ENCODE measurements around the gene CTNND1. TPM values are rescaled to one million over a fixed set of nuclear protein-coding genes. Genes with fewer than 3 reads are reported as not detected.
A peak's percentile ranks its signal among the peaks of the same experiment; 100 is the strongest.

Gene CTNND1
- total and polyA plus RNA-seq, 2 experiments from 2014 or later = 66.9 to 101 TPM

DNA sequence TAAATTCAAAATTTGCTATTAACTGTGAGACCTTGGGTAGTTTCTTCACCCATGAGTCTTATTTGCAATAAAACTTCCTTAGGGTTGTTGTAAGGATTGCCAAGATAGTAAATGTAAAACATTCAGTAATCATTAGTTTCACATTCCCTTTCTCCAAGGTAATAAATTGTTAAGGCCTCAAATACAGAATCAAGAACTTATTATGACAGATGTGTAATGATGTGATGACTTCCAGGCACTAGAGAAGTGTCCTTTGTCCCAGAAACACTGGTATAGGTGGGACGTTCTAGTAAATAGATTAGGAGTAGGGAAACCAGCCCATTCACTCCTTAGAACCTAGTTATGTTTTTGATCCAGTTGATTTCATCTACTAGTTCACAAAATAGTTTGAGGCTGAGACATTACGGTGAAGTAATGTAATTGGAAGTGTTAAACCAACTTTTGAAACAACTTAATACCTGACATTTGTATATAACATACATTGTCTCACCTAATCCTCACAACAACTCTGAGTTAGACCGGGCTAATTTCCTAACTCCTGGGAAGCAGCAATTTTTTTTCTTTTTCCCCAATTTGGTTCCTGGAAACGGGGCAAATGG is 25.5 kb downstream of the CTNND1 start:
- H3F3A ChIP-seq (ENCODE audit: insufficient read depth) = 0 out of 2 replicates have a peak, but pooled peaks cover 7% of the 10 kb centered on the region
- no peak for TF ChIP-seq EZH2phosphoT487 (IDR thresholded peaks at IDR 0.05; ENCODE audit: insufficient read depth, low read depth)
- no peak for TF ChIP-seq EZH2 (IDR thresholded peaks at IDR 0.05; ENCODE audit: insufficient read depth, poor library complexity, severe bottlenecking)
- no peaks in the 10 kb centered on the region for H3K9me2 ChIP-seq (ENCODE audit: insufficient read depth)
- peak overlapping the region; percentile 14; the same call in 1 of the 2 replicates for H3K27ac ChIP-seq
- in situ Hi-C loops (cut with MboI) = no loop called here
- H4K20me1 ChIP-seq (ENCODE audit: insufficient read depth) = peaks cover 22% of the 10 kb centered on the region
- H3K27me3 ChIP-seq (replicated peaks; ENCODE audit: insufficient read depth) = no peaks in the 10 kb centered on the region
- DNase-seq = no peak
- H3K4me1 ChIP-seq (ENCODE audit: insufficient read depth) = peaks cover 16% of the 10 kb centered on the region
- peaks cover 4% of the 10 kb centered on the region; the same call in 1 of the 2 replicates for H3K36me3 ChIP-seq (ENCODE audit: low read depth)
- H3K79me2 ChIP-seq (ENCODE audit: insufficient read depth) = peaks cover 100% of the 10 kb centered on the region
- no peak overlapping the region for H2AFZ ChIP-seq
- 65 to 66% methylated on average over 4 of the region's 4 CpGs for WGBS, 2 experiments (ENCODE audit: low coverage in 1 of 2, low lambda C conversion rate in 2 of 2, missing lambda C conversion rate in 2 of 2)
- no peak overlapping the region for H3K9ac ChIP-seq
- H3K4me2 ChIP-seq (ENCODE audit: unreplicated experiment) = no peak overlapping the region
- H3K9me3 ChIP-seq (ENCODE audit: low read depth) = no peaks in the 10 kb centered on the region
- no peak overlapping the region for H3K4me3 ChIP-seq

DNA sequence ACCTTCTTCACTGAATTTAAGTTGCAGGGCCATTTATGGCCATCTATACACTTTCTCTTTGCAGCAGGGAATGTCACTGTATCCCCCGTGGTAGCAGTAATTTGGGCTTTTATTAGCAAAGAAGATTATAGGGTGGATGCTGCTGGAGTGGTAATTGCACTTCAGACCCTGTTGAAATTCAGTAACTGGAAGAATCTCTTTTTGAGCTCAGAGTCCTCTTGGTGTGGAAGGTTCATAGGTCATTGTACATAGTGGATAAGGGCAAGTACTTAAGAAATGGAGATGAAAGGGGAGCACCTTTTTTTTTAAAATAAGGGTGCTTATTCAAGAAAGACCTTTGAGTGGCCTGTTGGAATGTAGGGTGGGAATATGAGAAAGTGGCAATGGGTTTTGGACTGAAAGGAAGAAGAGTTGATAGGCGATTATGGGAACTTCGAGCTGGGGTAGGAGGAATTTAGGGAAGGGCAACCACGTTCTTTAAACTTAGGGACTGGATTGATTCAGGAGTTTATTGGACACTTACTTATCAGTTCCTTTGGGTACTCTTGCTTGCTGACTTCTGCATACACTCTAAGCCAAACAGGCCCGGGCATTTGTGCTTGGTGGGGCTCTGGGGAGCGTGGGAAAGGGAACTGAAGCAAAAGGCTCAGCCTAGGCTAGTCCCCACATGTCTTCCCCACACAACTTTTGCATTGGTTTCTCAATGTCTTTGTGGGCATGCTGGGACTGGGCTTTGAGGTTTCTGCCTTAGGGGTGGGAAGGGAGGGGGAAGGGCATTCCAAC is 26.5 kb downstream of the CTNND1 start:
- no peak for DNase-seq
- no peak overlapping the region for H3K27ac ChIP-seq
- H3K79me2 ChIP-seq (ENCODE audit: insufficient read depth) = peaks cover 100% of the 10 kb centered on the region
- H3K9me3 ChIP-seq (ENCODE audit: low read depth) = no peaks in the 10 kb centered on the region
- H2AFZ ChIP-seq = no peak overlapping the region
- H3K4me2 ChIP-seq (ENCODE audit: unreplicated experiment) = no peak overlapping the region
- WGBS, 2 experiments (ENCODE audit: low coverage in 1 of 2, low lambda C conversion rate in 2 of 2, missing lambda C conversion rate in 2 of 2) = 73 to 74% methylated on average over 6 of the region's 6 CpGs
- H3K9ac ChIP-seq = no peak overlapping the region
- H3K4me3 ChIP-seq = no peak overlapping the region
- H3K9me2 ChIP-seq (ENCODE audit: insufficient read depth) = no peaks in the 10 kb centered on the region
- peaks cover 22% of the 10 kb centered on the region for H4K20me1 ChIP-seq (ENCODE audit: insufficient read depth)
- H3F3A ChIP-seq (ENCODE audit: insufficient read depth) = 0 out of 2 replicates have a peak, but pooled peaks cover 7% of the 10 kb centered on the region
- H3K4me1 ChIP-seq (ENCODE audit: insufficient read depth) = peaks cover 24% of the 10 kb centered on the region
- no peaks in the 10 kb centered on the region for H3K27me3 ChIP-seq (replicated peaks; ENCODE audit: insufficient read depth)
- in situ Hi-C loops (cut with MboI) = no loop called here
- TF ChIP-seq EZH2phosphoT487 (IDR thresholded peaks at IDR 0.05; ENCODE audit: insufficient read depth, low read depth) = no peak
- no peak for TF ChIP-seq EZH2 (IDR thresholded peaks at IDR 0.05; ENCODE audit: insufficient read depth, poor library complexity, severe bottlenecking)
- peaks cover 4% of the 10 kb centered on the region; the same call in 1 of the 2 replicates for H3K36me3 ChIP-seq (ENCODE audit: low read depth)

DNA sequence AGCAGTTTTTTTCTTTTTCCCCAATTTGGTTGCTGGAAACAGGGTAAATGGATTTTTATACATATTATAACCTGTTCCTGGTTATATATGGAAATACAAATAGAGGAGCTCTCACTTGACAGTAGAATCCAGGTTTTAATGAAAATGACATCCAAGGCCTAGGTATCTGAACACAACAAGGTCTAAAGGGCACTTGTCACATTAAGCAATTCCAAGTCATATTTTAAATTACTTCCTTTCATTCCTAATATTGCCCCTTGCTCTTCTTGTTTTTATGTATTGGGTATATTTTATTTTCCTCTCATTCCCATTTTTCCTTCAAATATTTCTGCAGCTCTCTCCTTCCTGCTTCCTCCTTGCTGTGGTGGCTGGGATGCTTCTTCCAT is 27.1 kb downstream of the CTNND1 start:
- no peaks in the 10 kb centered on the region for H3K9me3 ChIP-seq (ENCODE audit: low read depth)
- TF ChIP-seq EZH2 (IDR thresholded peaks at IDR 0.05; ENCODE audit: insufficient read depth, poor library complexity, severe bottlenecking) (no peak), EZH2phosphoT487 (IDR thresholded peaks at IDR 0.05; ENCODE audit: insufficient read depth, low read depth) (no peak)
- H4K20me1 ChIP-seq (ENCODE audit: insufficient read depth) = peaks cover 22% of the 10 kb centered on the region
- in situ Hi-C loops (cut with MboI) = no loop called here
- no peak for DNase-seq
- H3K9me2 ChIP-seq (ENCODE audit: insufficient read depth) = no peaks in the 10 kb centered on the region
- no peak overlapping the region for H2AFZ ChIP-seq
- no peaks in the 10 kb centered on the region for H3K27me3 ChIP-seq (replicated peaks; ENCODE audit: insufficient read depth)
- no peak overlapping the region for H3K4me3 ChIP-seq
- peaks cover 4% of the 10 kb centered on the region; the same call in 1 of the 2 replicates for H3K36me3 ChIP-seq (ENCODE audit: low read depth)
- no peak overlapping the region for H3K4me2 ChIP-seq (ENCODE audit: unreplicated experiment)
- H3K27ac ChIP-seq = no peak overlapping the region
- 0 out of 2 replicates have a peak, but pooled peaks cover 7% of the 10 kb centered on the region for H3F3A ChIP-seq (ENCODE audit: insufficient read depth)
- H3K79me2 ChIP-seq (ENCODE audit: insufficient read depth) = peaks cover 100% of the 10 kb centered on the region
- no peak overlapping the region for H3K9ac ChIP-seq
- peaks cover 27% of the 10 kb centered on the region for H3K4me1 ChIP-seq (ENCODE audit: insufficient read depth)

GRCh38 chr11:57791321-57792059 is 29.9 kb downstream of the CTNND1 start:
- Histone ChIP-seq H2AFZ (no peak overlapping the region), H3K4me3 (no peak overlapping the region), H3K79me2 (ENCODE audit: insufficient read depth) (peaks cover 100% of the 10 kb centered on the region), H3K27me3 (replicated peaks; ENCODE audit: insufficient read depth) (no peaks in the 10 kb centered on the region), H3K9me3 (ENCODE audit: low read depth) (no peaks in the 10 kb centered on the region), H3K27ac (no peak overlapping the region), H3F3A (ENCODE audit: insufficient read depth) (no peaks in the 10 kb centered on the region), H3K9ac (no peak overlapping the region), H3K4me1 (ENCODE audit: insufficient read depth) (peaks cover 23% of the 10 kb centered on the region), H3K36me3 (ENCODE audit: low read depth) (peaks cover 9% of the 10 kb centered on the region; the same call in 1 of the 2 replicates), H3K4me2 (ENCODE audit: unreplicated experiment) (no peak overlapping the region), H3K9me2 (ENCODE audit: insufficient read depth) (no peaks in the 10 kb centered on the region), H4K20me1 (ENCODE audit: insufficient read depth) (peaks cover 12% of the 10 kb centered on the region; the same call in 1 of the 2 replicates)
- TF ChIP-seq EZH2 (IDR thresholded peaks at IDR 0.05; ENCODE audit: insufficient read depth, poor library complexity, severe bottlenecking) (no peak), EZH2phosphoT487 (IDR thresholded peaks at IDR 0.05; ENCODE audit: insufficient read depth, low read depth) (no peak)
- DNase-seq = no peak
- in situ Hi-C loops (cut with MboI) = no loop called here
- WGBS, 2 experiments (ENCODE audit: low coverage in 1 of 2, low lambda C conversion rate in 2 of 2, missing lambda C conversion rate in 2 of 2) = 91 to 92% methylated on average over 22 of the region's 22 CpGs

Data from GM23248 (cell line).